CD4-positive, alpha-beta T cell treated with Interleukin-17A for 1 hour (primary cell): ENCODE data around the gene LRRC38.
"Not testable (repeated sequence)": the region's sequence is repeated elsewhere in the genome, so short reads cannot be mapped to it uniquely, and the experiment has no call there.

Experiments
- DNase-seq: peaks from one replicate; pipeline ENCODE4 v3.0.0-alpha.2; 2020

LRRC38 gene

DNA sequence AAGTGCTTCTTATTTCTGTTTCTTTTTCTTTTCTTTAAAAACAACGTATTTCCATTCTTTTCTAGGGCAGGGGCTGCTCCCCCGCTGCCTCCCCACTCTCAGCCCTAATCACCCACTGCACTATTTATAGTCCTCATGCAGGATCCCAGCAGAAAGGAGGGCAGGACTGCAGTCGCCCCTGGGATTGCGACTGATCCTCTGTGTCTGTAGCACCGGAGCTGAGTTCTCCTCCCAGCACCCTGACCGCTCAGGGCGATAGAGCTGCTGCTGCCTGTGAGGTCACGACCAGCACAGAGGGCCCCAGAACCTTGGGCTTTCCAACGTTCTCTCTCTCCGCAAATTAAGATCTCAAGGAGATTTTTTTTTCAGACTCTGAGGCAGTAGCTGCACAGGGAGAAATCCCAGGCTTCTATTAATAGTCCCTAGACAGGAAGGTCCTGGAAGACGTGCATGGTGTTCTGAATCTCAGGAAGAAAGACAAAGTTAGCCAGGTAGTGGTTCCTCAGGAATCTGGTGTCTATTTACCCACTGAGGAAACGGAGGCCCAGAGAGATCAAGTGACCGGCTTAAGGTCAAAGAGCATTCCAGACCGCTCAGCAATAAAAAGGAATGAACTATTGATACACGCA, 56.8 kb downstream of the LRRC38 start:
- no peak for DNase-seq

DNA sequence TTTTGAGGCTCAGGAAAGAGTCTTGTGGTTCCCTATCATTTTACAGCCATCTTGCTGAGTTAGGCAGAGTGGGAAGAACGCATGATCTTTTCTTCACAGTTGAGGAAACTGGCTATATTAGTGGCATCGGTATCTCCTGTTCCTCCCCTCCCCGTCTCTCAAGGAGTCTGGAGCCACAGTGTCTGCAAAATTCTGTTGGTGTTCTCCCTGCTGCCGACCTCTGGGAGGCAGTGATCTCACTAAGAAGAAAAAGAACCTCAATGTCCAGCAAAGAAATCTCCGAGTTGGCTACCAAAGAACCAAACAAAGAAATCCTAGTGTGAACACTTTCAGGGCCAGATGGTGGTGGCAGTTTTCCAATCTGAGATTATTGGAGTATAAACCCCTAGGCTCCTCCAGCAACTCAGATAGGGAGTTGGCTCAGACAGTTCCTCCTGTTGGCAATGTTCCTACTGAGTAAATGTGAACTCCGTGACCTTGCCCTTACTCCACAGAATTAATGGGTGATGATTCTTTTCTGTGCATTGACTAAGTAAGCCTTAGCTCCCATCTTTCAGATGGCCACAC, 62.3 kb downstream of the LRRC38 start:
- no peak for DNase-seq

DNA sequence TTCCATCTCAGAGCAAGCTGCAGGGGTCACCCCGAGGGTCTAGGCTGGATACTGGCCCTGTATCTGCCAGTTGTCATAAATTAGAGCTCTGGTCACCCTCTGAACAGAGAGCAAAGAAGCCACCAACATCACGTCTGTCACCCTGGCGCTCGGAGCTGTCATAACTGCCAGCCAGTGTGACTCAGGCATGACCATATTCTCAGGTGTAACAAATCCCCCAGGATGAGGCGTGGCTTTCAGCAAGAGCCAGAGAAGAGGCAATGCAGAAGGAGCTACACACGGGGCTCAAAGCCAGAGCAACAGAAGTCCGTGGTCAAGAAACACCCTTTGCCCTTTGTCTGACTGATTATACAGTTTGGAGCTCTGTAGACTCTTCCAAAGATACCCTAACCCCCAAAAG, 63.6 kb downstream of the LRRC38 start:
- no peak for DNase-seq

DNA sequence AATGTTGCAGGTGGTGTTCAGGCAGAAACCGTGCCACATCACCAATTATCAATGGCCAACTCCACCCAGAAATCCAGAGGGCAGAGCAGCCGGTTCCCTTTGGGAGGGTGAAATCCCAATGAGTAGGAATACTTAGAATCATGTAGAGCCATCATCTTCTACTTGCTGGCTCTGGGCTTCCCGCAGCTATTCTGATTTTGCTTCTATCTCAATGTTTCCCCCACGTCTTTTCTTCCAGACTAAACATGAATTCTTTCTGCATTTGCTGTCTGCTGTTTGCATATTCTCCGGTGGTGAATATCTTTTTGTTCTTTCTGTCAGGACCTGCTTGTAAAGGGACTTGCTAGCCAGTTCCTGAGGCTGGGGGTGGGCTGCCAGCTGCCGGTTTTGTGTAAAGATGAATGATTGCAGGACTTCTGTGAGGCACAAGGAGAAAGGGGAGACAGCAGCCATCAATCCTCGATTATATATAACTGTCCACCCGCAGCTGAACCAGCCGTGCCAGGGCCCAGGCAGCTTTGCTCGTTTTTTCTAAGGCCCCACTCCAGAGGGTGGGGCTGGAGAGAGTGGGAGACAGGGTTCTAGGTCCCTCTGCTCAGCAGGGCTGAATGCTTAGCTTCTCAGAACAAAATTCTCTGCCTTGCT, 70.3 kb downstream of the LRRC38 start:
- no peak for DNase-seq

DNA sequence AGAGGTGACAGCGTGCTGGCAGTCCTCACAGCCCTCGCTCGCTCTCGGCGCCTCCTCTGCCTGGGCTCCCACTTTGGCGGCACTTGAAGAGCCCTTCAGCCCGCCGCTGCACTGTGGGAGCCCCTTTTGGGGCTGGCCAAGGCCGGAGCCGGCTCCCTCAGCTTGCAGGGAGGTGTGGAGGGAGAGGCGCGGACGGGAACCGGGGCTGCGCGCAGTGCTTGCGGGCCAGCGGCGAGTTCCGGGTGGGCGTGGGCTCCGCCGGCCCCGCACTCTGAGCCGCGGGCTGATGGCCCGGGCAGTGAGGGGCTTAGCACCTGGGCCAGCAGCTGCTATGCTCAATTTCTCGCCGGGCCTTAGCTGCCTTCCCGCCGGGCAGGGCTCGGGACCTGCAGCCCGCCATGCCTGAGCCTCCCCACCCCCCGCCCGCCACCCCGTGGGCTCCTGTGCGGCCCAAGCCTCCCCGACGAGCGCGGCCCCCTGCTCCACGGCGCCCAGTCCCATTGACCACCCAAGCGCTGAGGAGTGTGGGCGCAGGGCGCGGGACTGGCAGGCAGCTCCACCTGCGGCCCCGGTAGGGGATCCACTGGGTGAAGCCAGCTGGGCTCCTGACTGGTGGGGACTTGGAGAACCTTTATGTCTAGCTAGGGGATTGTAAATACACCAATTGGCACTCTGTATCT, 74.6 kb downstream of the LRRC38 start:
- not testable (repeated sequence) for DNase-seq

DNA sequence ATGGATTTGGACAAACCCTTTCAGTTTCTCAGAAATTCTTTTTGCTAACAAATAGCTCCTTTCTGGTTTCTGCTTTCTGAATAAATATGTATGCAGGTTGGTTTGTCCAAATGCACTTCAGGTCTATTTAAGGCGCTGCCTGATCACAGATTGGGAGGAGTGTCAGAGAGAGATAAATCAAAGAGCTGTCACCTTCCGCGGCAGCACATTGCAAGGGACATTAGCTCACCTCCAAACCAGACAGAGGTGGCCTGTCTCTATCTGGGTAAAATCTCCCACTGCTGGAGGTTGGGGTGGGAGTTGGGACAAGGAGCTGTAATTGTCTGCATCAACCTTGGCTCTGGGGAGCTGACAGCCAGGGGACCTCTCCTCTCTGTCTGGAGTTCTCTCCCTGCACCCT, 78.3 kb downstream of the LRRC38 start:
- DNase-seq, result no peak

DNA sequence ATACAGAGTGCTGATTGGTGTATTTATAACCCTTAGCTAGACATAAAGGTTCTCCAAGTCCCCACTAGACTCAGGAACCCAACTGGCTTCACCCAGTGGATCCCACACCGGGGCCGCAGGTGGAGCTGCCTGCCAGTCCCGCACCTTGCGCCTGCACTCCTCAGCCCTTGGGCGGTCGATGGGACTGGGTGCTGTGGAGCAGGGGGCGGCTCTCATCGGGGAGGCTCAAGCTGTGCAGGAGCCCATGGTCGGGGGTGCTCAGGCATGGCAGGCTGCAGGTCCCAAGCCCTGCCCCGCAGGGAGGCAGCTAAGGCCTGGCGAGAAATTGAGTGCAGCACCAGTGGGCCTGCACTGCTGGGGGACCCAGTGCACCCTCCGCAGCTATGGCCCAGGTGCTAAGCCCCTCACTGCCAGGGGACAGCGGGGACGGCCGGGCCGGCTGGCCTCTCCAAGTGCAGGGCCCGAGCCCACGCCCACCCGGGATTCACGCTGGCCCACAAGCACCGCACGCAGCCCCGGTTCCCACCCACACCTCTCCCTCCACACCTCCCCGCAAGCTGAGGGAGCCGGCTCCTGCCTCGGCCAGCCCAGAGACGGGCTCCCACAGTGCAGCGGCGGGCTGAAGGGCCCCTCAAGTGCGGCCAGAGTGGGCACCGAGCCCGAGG, 80.0 kb downstream of the LRRC38 start:
- not testable (repeated sequence) for DNase-seq

DNA sequence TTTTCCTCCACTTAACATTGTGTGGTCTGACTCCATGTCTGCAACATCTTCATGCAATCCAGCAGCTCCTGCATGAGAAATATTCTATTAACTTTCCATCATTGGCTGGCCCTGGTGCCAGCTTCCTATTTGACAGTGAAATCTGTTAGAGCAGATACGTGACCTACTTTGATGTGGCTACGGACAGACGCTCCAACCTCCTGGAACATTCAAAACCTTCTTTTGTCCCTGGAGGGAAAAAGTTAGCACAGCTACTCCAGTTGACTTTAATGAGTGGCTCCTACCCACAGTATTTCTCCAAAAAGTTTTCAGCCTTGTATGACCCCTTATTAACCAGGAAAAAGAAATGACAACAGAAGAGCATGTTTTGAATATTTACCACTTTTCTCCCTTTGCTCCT, 81.6 kb downstream of the LRRC38 start:
- no peak for DNase-seq

DNA sequence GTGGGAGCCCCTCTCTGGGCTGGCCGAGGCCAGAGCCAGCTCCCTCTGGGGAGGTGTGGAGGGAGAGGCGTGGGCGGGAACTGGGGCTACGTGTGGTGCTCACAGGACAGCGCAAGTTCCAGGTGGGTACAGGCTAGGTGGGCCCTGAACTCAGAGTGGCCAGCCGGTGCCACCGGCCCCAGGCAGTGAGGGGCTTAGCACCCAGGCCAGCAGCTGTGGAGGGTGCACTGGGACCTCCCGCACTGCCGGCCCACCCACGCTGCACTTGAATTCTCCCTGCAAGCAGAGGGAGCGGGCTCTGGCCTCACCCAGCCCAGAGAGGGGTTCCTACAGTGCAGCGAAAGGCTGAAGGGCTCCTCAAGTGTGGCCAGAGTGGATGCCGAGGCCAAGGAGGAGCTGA, 83.3 kb downstream of the LRRC38 start:
- DNase-seq, result no peak
